ENCODE results near the gene TMEM14B. TPM values are rescaled to one million over a fixed set of nuclear protein-coding genes. Genes with fewer than 3 reads are reported as not detected.

TMEM14B gene
- total and polyA plus RNA-seq, 2 donors (not counting 3 experiments of a cell fraction or from before 2014, with no cell fraction given), result 58.2 to 73.1 TPM

- CTCF ChIA-PET, result no interaction called here
- Histone ChIP-seq H3K4me2 (ENCODE audit: insufficient read depth, low read length) (no peak overlapping the region), H3K9ac (replicated peaks; ENCODE audit: extremely low read depth, insufficient read depth, low read length) (no peak overlapping the region), H3K9me1 (replicated peaks; ENCODE audit: control insufficient read depth, extremely low read depth, insufficient read depth, low read length) (no peaks in the 10 kb centered on the region), H3K36me3 (ENCODE audit: control insufficient read depth in 2 of 2, extremely low read depth in 1 of 2, insufficient read depth in 2 of 2, low read length in 2 of 2) (peaks cover 0 to 4% of the 10 kb centered on the region in 2 experiments), H3K27ac (ENCODE audit: insufficient read depth, low read depth, low read length) (no peak overlapping the region), H3K9me3 (replicated peaks; ENCODE audit: control insufficient read depth, insufficient read depth, low read length) (no peaks in the 10 kb centered on the region), H3K4me1 (ENCODE audit: control insufficient read depth, extremely low read depth, insufficient read depth, low read length) (peaks cover 6% of the 10 kb centered on the region), H2AFZ (ENCODE audit: low read depth, low read length) (no peak overlapping the region), H4K20me1 (replicated peaks; ENCODE audit: control insufficient read depth, extremely low read depth, insufficient read depth, low read length) (no peaks in the 10 kb centered on the region), H3K27me3 (ENCODE audit: control insufficient read depth in 2 of 2, insufficient read depth in 2 of 2, low read length in 2 of 2) (no peaks in the 10 kb centered on the region), H3K4me3 (replicated peaks in 1 of 3; ENCODE audit: insufficient read depth in 1 of 3, low read depth in 1 of 3, low read length in 3 of 3) (no peak overlapping the region), H3K79me2 (ENCODE audit: control insufficient read depth, insufficient read depth, low read length) (no peaks in the 10 kb centered on the region)
- TF ChIP-seq MAX (IDR thresholded peaks at IDR 0.05; ENCODE audit: insufficient read depth, insufficient read length) (no peak), FOS (IDR thresholded peaks at IDR 0.05; ENCODE audit: borderline replicate concordance, insufficient read depth, low read length) (no peak), GATA2 (IDR thresholded peaks at IDR 0.05; ENCODE audit: insufficient read depth, insufficient read length, low read depth, low read length) (no peak), EZH2 (IDR thresholded peaks at IDR 0.05; ENCODE audit: borderline replicate concordance, low read depth, low read length, severe bottlenecking) (no peak), POLR2AphosphoS5 (IDR thresholded peaks at IDR 0.05; ENCODE audit: insufficient read depth, low read depth, low read length) (no peak), POLR2A (IDR thresholded peaks at IDR 0.05; ENCODE audit: low read depth, low read length) (no peak), CTCF (IDR thresholded peaks at IDR 0.05; ENCODE audit: extremely low read depth in 1 of 2, insufficient read depth in 1 of 2, low read depth in 1 of 2, low read length in 2 of 2) (no peak), JUN (IDR thresholded peaks at IDR 0.05; ENCODE audit: borderline replicate concordance, insufficient read depth, insufficient read length, low read depth) (no peak), MYC (IDR thresholded peaks at IDR 0.05; ENCODE audit: low read depth, low read length) (no peak)
- POLR2A ChIA-PET, result no interaction called here
- intact Hi-C loops (cut with micrococcal nuclease) (no loop called here), dilution Hi-C loops (cut with MboI; ENCODE audit: extremely low pct_ligation_motif_present, low sequenced_read_pairs) (no loop called here)
- no TSS peak for BruUV-seq (replicated peaks)
- FAIRE-seq (no peak), DNase-seq (ENCODE audit: low read depth, low spot score) (no peak)
Observed at GRCh38 chr6:10736731-10737130, 10.9 kb upstream of the TMEM14B start.
